Middle frontal gyrus (tissue), 1 donor: ENCODE data around the gene RPL7A.

Source experiments
- DNase-seq: peaks from one replicate; pipeline ENCODE4 v3.0.0-alpha.2; 2015; ENCODE audit warnings: low spot score; ENCODE audit errors: extremely low spot score

RPL7A gene

DNA sequence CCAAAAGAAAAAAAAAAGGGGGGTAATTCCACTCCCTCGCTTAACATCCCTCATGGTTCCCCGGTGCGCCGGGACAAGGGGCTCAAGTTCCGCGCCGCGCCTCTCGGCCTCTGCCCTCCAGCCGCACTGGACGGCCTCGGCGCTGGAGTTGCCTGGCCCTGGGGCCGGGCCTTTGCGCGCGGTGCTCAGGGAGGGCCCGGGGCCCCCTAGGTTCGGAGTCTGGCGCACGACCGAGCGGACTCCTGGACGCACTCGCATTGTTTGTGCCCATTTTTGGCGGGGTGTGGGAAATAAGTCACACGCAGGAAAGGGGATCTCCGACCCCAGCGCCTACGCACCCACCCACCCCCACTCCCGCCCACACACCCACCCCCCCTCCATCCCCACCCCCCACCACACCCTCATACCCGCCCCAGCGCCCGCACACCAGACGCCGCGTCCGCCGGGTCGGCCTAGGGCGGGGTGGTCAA is 468 bp upstream of the RPL7A start:
- no peak for DNase-seq

GRCh38 chr9:133348718-133349573 is 928 bp downstream of the RPL7A start:
- DNase-seq: no peak

DNA sequence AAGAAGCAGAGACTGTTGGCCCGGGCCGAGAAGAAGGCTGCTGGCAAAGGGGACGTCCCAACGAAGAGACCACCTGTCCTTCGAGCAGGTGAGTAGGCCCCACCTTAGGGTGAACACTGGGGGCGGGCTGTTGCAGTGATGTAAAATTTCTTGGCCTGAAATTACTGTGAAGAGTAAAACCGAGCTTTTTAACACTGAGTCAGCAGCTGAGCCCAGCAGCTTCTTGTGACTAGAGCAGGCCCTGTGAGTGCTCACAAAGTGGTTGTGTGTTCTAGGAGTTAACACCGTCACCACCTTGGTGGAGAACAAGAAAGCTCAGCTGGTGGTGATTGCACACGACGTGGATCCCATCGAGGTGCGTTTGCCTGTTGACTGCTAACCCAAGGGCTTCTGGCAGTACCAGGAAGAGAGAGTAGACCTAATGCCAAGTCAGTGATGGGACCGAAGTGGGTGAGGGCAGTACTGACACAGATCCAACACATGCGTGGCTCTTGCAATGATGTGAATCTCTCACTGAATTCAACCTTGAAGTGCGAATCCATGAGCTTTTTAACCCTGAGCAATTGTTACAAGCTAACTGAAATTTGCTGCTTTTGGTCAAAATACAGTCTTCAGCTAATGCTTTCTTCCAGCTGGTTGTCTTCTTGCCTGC is 2.1 kb downstream of the RPL7A start:
- DNase-seq: no peak

DNA sequence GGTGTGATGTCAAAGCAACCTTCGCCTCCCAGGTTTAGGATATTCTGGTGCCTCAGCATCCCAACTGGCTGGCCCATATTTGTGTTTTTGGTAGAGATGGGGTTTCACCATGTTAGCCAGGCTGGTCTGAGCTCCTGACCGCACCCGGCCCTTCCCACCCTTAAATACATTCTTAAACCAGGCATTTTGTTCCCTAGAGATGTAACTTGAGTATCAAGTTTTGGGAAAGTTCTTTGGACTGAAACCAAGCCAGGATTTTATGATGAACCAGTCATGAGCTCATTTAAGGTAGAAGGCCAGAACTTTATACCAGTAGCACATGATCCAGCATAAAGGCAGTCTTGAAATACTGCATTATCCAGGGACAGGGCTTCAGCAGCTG is 3.5 kb downstream of the RPL7A start:
- no peak for DNase-seq

DNA sequence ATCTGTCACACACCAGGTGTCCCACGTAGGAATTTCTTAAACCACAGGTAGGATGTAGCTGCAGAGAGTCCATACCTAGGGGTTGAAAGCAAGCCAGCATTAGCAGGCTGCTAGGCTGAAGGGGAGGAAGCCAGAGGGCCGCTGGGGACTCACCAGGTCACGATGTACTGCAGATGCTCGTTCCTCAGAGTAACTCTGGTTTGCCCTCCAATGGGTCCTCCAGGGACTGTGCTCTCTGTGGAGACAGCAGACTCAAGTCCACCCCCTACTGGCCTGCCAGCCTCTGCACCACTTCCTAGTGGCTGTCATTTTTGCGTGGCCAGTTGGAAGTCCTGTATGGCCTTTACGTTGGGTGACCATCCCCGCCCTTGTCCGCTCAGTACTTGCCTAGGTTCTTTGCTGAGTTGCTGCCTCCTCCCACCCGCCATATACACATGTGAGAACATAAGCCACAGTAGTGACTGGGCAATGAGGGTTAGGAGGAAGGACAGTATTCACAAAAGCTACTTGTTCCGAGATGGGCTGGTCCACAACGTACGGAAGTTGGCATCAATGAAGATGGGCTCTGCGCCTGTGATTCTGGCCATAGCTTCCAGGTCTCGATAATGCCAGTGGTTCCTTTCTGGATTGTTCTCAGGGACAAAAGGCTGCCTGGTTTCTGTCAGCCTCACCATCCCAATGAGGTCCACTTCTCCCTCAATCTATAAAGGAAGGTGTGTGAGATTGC is 4.1 kb downstream of the RPL7A start:
- DNase-seq: no peak

DNA sequence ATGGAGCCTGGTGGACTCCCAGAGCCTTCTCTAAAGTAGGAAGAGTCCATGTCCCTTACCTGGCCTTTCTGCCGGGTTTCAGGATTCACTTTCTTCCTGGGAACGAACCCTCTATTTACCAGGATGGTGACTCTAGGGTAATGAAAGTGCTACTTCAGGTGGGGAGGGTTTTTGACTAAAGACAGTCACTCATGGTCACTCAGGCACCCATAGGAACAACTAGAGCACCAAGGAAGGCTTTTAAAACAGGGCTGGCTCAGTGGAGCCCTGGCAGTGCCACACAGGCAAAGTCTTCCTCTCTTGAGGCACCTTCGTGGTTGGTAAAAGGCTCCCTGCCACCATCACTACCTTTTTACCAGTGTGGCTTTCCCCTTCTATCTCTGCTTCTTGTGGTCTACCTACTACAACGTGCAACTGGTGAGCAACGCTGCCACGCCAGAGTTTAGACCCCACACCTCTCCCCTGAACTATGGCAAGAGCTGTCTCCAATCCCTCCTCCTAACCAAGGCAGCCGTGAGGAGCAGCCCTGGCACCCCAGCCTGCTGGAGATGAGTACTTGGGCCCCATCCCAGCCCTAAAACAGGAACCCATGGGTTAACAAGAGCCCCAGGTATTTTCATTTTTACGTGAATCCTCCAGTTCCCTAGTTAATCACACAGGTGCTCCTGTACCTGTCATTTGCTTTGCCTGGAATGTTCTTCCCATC is 4.8 kb downstream of the RPL7A start:
- DNase-seq: no peak

DNA sequence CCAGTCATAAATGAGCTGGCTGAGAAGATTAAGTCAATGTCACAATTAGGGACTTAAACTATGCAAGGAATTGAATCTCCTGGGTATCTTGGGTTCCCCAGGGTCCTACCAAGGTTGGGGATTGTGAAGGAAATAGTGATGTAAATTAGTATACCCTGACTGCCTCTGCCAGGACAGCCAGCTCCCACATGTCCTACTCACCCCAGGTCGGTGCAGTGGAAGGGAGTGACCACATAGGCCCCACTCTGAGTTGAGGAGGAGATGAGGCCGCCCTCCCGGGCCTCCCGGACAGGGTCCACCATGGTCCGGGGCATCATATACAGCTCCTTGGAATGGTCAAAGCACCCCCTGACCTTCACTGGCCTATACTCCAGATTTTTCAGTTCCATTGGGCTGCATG is 5.5 kb downstream of the RPL7A start:
- DNase-seq: no peak

DNA sequence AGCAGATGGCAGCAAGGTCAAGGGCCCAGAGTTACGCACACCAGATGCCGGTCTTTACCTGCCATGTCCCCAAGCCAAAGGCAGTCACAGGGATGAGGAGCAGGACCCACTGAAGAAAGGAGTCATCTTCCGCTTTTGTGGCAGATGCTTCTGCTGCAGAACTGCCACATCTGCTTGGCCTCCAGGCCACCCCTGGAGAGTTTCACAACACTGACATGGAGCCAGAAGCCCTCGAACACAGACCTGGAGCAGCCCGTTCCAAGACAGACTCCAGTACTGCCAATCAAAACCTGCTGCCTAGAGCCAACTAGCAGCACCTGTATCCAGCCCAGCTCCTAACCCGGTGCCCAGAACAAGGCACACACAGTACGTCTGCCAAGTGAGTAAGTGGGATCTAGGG is 6.7 kb downstream of the RPL7A start:
- no peak for DNase-seq

DNA sequence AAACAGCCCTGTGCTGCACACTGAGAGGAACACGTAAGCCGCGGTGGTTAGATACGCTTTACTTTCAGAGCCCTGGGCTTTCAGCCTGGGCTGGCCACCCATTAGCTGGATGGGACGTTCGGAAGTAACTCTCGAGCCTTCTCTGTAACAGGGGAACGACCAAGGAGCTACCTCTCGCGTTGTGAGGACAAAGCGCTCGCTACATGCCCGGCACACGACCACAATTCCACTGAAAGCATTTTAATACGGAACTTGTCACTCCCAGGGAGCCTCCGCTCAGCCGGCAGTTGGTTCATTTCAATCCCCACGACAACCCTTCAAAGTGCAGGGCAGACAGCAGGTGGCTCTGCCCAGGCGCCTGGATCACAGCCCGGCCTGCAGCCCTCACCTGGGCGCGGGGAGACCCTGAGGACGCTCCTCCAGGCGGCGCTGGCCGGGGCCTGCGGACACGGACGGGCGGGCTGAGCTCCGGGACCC is 7.9 kb downstream of the RPL7A start:
- DNase-seq: no peak

DNA sequence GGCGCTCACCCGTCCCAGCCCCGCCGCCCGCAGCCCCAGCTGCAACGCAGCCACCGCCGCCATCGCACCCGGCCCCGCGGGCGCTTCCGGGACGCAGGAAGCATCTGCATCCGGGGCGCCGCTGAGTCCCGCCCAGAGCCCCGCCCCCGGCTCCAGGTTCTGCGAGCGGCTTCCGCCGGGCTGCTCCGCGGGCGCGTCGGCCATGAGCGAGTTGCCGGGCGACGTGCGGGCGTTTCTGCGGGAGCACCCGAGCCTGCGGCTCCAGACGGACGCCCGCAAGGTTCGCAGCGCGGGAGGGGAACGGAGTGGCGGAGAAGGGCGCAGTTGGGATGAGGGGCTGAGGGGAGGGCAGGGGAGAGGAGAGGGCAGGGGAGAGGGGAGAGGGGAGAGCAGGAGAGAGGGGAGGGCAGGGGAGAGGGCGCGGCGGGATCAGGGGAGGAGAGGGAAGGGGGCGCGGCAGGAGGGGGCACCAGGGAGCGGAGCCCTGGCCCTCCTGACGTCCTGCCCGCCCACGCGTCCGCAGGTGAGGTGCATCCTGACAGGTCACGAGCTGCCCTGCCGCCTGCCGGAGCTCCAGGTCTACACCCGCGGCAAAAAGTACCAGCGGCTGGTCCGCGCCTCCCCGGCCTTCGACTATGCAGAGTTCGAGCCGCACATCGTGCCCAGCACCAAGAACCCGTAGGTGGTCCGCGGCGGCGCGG is 8.5 kb downstream of the RPL7A start, which contains the start of the genes SURF1 and SURF2:
SURF1 (minus strand) TSS at position 97 of the 701 bp plus-strand sequence; CDS start at position 63, 34 bp downstream.
SURF2 (plus strand) TSS at position 160 of the 701 bp plus-strand sequence; CDS start at position 203, 43 bp downstream.
- peak; percentile 77 for DNase-seq

- DNase-seq: no peak
Measured at GRCh38 chr9:133357656-133358055, 9.6 kb downstream of the RPL7A start.

DNA sequence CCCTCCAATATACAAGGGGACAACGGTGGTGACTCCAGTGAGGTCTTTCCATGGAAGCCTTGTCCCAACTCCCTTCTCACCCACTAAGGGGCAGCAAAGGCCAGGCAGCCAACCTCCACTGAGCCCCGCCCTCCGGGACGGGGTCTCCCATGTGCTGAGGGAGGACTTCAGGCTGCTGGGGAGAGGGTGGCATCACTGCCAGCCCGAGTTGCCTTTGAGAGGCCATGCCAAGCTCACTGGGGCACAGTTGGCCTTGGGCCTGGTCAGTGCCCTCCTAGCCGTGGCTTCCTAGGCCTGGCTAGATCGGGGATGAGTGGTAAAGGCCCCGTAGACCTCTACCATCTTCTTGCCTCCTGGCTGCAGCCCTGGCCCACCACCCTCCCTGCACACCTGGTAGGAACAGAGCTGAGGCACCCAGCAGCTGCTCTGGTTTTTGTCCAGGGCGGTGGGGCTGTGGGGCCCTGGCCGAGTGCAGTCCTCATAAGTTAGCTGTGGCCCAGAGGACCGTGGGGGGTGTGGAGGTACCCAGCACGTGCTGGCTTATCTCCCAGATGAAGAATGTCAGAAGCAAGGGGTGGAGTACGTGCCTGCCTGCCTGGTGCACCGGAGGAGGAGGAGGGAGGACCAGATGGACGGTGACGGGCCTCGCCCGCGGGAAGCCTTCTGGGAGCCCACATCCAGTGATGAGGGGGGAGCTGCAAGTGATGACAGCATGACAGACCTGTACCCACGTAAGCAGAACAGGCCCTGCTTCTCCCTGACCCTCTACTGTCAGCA is 11.6 kb downstream of the RPL7A start:
- DNase-seq: no peak

GRCh38 chr9:133360400-133361393 is 12.7 kb downstream of the RPL7A start:
- DNase-seq: no peak

GRCh38 chr9:133361507-133362092 is 13.6 kb downstream of the RPL7A start:
- DNase-seq: no peak

GRCh38 chr9:133362359-133363044 is 14.5 kb downstream of the RPL7A start:
- DNase-seq: no peak

DNA sequence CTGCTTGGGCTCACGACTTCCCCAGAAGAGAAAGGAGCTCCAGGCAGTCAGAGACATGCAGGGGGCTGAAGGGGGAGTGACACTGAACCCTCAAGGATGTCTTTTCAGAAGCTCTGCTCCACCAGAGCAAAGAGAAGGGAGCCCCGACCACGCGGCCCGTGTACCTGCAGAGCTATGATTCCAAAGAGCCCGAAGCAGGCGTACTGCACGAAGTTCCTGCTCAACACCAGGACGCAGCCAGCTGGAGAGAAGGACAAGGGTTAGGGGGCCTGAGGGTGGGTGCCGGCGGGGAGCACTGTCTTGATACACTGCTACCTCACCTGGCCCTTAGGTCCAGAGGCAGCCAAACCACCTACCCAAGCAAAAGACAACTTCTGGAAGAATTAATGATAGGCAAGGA is 18.4 kb downstream of the RPL7A start:
- DNase-seq: no peak

DNA sequence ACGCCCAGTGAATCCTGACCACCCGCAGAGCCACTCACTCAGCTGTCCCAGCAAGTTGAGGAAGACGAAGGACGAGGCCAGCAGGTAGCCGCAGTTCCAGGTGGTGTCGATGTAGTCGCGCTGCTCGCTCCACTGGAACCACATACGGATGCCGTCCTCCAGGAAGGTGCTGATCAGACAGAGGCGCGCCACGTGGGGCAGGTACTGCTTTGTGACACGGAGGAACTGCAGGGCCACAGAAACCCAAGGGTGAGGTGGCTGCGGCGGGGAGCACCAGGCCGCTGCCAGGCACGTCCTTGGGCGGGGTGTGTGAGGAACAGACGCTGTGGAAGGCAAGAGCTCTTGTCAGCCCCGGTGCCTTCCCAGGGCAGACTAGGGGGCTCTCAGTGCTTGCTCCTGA is 19.2 kb downstream of the RPL7A start:
- no peak for DNase-seq
